Measurements from ENCODE around the gene MEP1B.

The MEP1B gene

GRCh38 chr18:32267463-32267862 lies 77.6 kb downstream of the MEP1B start:
- no peak for DNase-seq (ENCODE audit: low spot score)

Data from pons (tissue), 1 donor.